ENCODE results near the gene GPR55. TPM values are rescaled to one million over a fixed set of nuclear protein-coding genes. Genes with fewer than 3 reads are reported as not detected.

Gene GPR55
- total RNA-seq, 1 experiment from 2014 or later, result not detected

DNA sequence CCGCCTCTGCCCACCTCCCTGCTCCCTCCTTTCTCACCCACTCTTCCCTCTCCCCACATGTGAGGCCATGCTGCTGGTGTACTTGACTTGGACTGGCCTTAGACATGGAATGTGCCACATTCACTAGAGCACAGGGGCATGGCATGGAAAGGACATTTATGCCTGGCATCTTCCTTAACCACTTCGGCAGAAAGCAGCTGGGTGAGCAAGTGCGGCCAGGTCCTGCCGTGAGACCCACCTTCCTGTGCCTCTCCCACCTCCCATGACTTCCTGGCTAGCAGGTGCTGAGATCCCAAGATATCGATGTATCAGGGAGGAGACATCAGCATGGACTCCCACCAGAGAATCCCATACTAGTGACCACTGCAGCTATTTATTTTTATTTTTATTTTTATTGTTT lies 13.0 kb downstream of the GPR55 start:
- no CpG with 5 or more reads among the region's 5 CpGs for WGBS (ENCODE audit: extremely low coverage, insufficient read length, low lambda C conversion rate)
- H3K36me3 Mint-ChIP-seq (ENCODE audit: insufficient read depth in 1 of 3, low read depth in 3 of 3), result no peaks in the 10 kb centered on the region
- Histone ChIP-seq H2BK15ac (ENCODE audit: low read depth, low read length) (no peak overlapping the region), H3K9me3 (ENCODE audit: control insufficient read depth, low read depth, low read length) (no peaks in the 10 kb centered on the region), H4K8ac (replicated peaks; ENCODE audit: insufficient read length, low read depth, low read length) (no peak overlapping the region), H3K27ac (ENCODE audit: insufficient read length, low read depth, low read length) (no peak overlapping the region), H3K14ac (ENCODE audit: insufficient read depth, low read length) (no peak overlapping the region), H3K4me1 (ENCODE audit: insufficient read depth, low read length) (no peaks in the 10 kb centered on the region; the same call in 1 of the 2 replicates), H3K4me2 (ENCODE audit: insufficient read depth, insufficient read length, low read length) (no peak overlapping the region), H3K56ac (ENCODE audit: insufficient read length, low read depth, low read length) (no peak overlapping the region), H3K9ac (ENCODE audit: extremely low read depth, insufficient read length, low read length) (no peak overlapping the region), H2BK5ac (ENCODE audit: insufficient read length, low read length) (no peak overlapping the region), H2BK120ac (ENCODE audit: low read depth, low read length, poor library complexity, severe bottlenecking) (no peak overlapping the region), H3K4ac (ENCODE audit: low read depth, low read length) (no peak overlapping the region), H3K23ac (ENCODE audit: insufficient read length, low read depth, low read length) (no peak overlapping the region), H2BK20ac (ENCODE audit: low read depth, low read length, poor library complexity, severe bottlenecking) (no peak overlapping the region), H3K18ac (ENCODE audit: insufficient read length, low read depth, low read length) (peak overlapping the region; percentile 40), H2AFZ (ENCODE audit: low read length) (no peak overlapping the region), H3K79me1 (ENCODE audit: insufficient read depth, low read depth, low read length, poor library complexity, severe bottlenecking) (no peaks in the 10 kb centered on the region), H3T11ph (ENCODE audit: low read length) (no peak overlapping the region), H4K91ac (ENCODE audit: insufficient read length, low read depth, low read length) (no peak overlapping the region), H2AK5ac (ENCODE audit: insufficient read length, low read length) (no peak overlapping the region), H3K27me3 (ENCODE audit: insufficient read depth, low read length) (no peaks in the 10 kb centered on the region), H3K23me2 (ENCODE audit: insufficient read length, low read depth, low read length, poor library complexity, severe bottlenecking) (no peaks in the 10 kb centered on the region), H4K20me1 (ENCODE audit: control insufficient read depth, insufficient read depth, insufficient read length) (no peaks in the 10 kb centered on the region), H4K5ac (ENCODE audit: insufficient read length, low read depth, low read length) (no peak overlapping the region), H3K79me2 (ENCODE audit: insufficient read depth, low read length) (no peaks in the 10 kb centered on the region), H2BK12ac (ENCODE audit: insufficient read length, low read depth, low read length) (no peak overlapping the region)
- TF ChIP-seq, protein P1, sequence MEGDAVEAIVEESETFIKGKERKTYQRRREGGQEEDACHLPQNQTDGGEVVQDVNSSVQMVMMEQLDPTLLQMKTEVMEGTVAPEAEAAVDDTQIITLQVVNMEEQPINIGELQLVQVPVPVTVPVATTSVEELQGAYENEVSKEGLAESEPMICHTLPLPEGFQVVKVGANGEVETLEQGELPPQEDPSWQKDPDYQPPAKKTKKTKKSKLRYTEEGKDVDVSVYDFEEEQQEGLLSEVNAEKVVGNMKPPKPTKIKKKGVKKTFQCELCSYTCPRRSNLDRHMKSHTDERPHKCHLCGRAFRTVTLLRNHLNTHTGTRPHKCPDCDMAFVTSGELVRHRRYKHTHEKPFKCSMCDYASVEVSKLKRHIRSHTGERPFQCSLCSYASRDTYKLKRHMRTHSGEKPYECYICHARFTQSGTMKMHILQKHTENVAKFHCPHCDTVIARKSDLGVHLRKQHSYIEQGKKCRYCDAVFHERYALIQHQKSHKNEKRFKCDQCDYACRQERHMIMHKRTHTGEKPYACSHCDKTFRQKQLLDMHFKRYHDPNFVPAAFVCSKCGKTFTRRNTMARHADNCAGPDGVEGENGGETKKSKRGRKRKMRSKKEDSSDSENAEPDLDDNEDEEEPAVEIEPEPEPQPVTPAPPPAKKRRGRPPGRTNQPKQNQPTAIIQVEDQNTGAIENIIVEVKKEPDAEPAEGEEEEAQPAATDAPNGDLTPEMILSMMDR (conservative IDR thresholded peaks at IDR 0.05), result no peak
- H3K27me3 Mint-ChIP-seq (ENCODE audit: low read depth), result peaks cover 30% of the 10 kb centered on the region
- no peaks in the 10 kb centered on the region for H3K9me3 Mint-ChIP-seq
- no peak overlapping the region for H3K27ac Mint-ChIP-seq
- no peak for DNase-seq
- no peak overlapping the region for H3K4me3 Mint-ChIP-seq
- H3K4me1 Mint-ChIP-seq, result peaks cover 14 to 21% of the 10 kb centered on the region in 2 experiments
